WTC11 (cell line): ENCODE data around the gene NELL1. TPM values are rescaled to one million over a fixed set of nuclear protein-coding genes. Genes with fewer than 3 reads are reported as not detected.

Source experiments
- ATAC-seq: fragments of 200-7000 bp; cut with Tn5 transposase; 2 replicates; pipeline ENCODE4 v1.10.0; 2021; ENCODE audit warnings: mild to moderate bottlenecking, moderate library complexity
- CTCF ChIA-PET: fragments of 300-600 bp; sonication (Branson Sonifier 250); formaldehyde crosslinking; loops from one replicate; lab custom pipeline; 2021; ENCODE audit warnings: antibody characterized with exemption; lab: Charles Lee
- POLR2A ChIA-PET: fragments of 350-600 bp; sonication (Branson Sonifier 250); formaldehyde crosslinking; loops from one replicate; lab custom pipeline; 2021; ENCODE audit warnings: antibody characterized with exemption; lab: Charles Lee
- DNase-seq: peaks from one replicate; pipeline ENCODE4 v3.0.0; 2021; ENCODE audit warnings: low spot score
- H3K27ac Mint-ChIP-seq: 2 replicates; pipeline ENCODE4 v1.8.0; 2021; ENCODE audit warnings: mixed read lengths
- H3K27me3 Mint-ChIP-seq: 2 replicates; pipeline ENCODE4 v1.8.0; 2021; ENCODE audit warnings: low read depth, mild to moderate bottlenecking, moderate library complexity, mixed read lengths
- H3K36me3 Mint-ChIP-seq: 2 replicates; pipeline ENCODE4 v1.8.0; 2021; ENCODE audit warnings: mixed read lengths
- H3K4me1 Mint-ChIP-seq: 2 replicates; pipeline ENCODE4 v1.8.0; 2022; ENCODE audit warnings: mixed read lengths
- H3K4me3 Mint-ChIP-seq: 2 replicates; pipeline ENCODE4 v1.8.0; 2021; ENCODE audit warnings: mild to moderate bottlenecking, moderate library complexity, mixed read lengths
- H3K9me3 Mint-ChIP-seq: 2 replicates; pipeline ENCODE4 v1.8.0; 2021; ENCODE audit warnings: mixed read lengths
- ATF1 ChIP-seq: sonication (generic); formaldehyde crosslinking; IDR thresholded peaks from 2 replicates; pipeline ENCODE4 v1.8.1; 2023; ENCODE audit warnings: mild to moderate bottlenecking, moderate library complexity, missing genetic modification reagents
- ATF2 ChIP-seq: sonication (generic); formaldehyde crosslinking; IDR thresholded peaks from 2 replicates; pipeline ENCODE4 v1.8.1; 2022; ENCODE audit warnings: low read depth, missing genetic modification reagents, borderline replicate concordance
- ATF6 ChIP-seq: sonication (generic); formaldehyde crosslinking; IDR thresholded peaks from 2 replicates; pipeline ENCODE4 v1.8.1; 2023; ENCODE audit warnings: mild to moderate bottlenecking, missing genetic modification reagents
- CREM ChIP-seq: sonication (generic); formaldehyde crosslinking; IDR thresholded peaks from 2 replicates; pipeline ENCODE4 v1.8.1; 2022; ENCODE audit warnings: mild to moderate bottlenecking, missing genetic modification reagents, moderate library complexity
- FOXK1 ChIP-seq: sonication (generic); formaldehyde crosslinking; IDR thresholded peaks from 2 replicates; pipeline ENCODE4 v1.8.0; 2022; ENCODE audit warnings: mild to moderate bottlenecking, moderate library complexity, missing genetic modification reagents
- GABPB1 ChIP-seq: sonication (generic); formaldehyde crosslinking; IDR thresholded peaks from 2 replicates; pipeline ENCODE4 v1.8.1; 2023; ENCODE audit warnings: mild to moderate bottlenecking, missing genetic modification reagents
- GRHL2 ChIP-seq: fragments of 250-450 bp; sonication (Bioruptor Pico); IDR thresholded peaks from 2 replicates; pipeline ENCODE4 v1.8.0; 2022; ENCODE audit warnings: mild to moderate bottlenecking, moderate library complexity; ENCODE audit not compliant: insufficient replicate concordance, severe bottlenecking
- HMGA2 ChIP-seq: fragments of 250-450 bp; sonication (Bioruptor Pico); IDR thresholded peaks from 2 replicates; pipeline ENCODE4 v1.4.0; 2021; ENCODE audit warnings: mild to moderate bottlenecking, moderate library complexity
- MLX ChIP-seq: sonication (generic); formaldehyde crosslinking; IDR thresholded peaks from 2 replicates; pipeline ENCODE4 v1.8.1; 2023; ENCODE audit warnings: mild to moderate bottlenecking, missing genetic modification reagents, moderate library complexity
- NFYB ChIP-seq: sonication (generic); formaldehyde crosslinking; conservative IDR thresholded peaks from 2 replicates; pipeline ENCODE4 v1.8.0; 2022; ENCODE audit warnings: low read depth, missing genetic modification reagents
- NR1H2 ChIP-seq: sonication (generic); formaldehyde crosslinking; IDR thresholded peaks from 2 replicates; pipeline ENCODE4 v1.9.0; 2021; ENCODE audit warnings: mild to moderate bottlenecking, moderate library complexity, missing genetic modification reagents
- NR3C1 ChIP-seq: sonication (generic); formaldehyde crosslinking; conservative IDR thresholded peaks from 2 replicates; pipeline ENCODE4 v1.8.1; 2023; ENCODE audit warnings: low read depth, mild to moderate bottlenecking, missing genetic modification reagents
- PRRX2 ChIP-seq: fragments of 250-450 bp; sonication (Bioruptor Pico); IDR thresholded peaks from 2 replicates; pipeline ENCODE4 v1.8.0; 2021; ENCODE audit warnings: mild to moderate bottlenecking
- RELA ChIP-seq: sonication (generic); formaldehyde crosslinking; IDR thresholded peaks from 2 replicates; pipeline ENCODE4 v1.8.1; 2022; ENCODE audit warnings: missing genetic modification reagents, mild to moderate bottlenecking, borderline replicate concordance
- SMAD3 ChIP-seq: sonication (generic); formaldehyde crosslinking; IDR thresholded peaks from 2 replicates; pipeline ENCODE4 v1.8.0; 2022; ENCODE audit warnings: missing genetic modification reagents, mild to moderate bottlenecking, borderline replicate concordance
- SOX15 ChIP-seq: fragments of 250-450 bp; sonication (Bioruptor Pico); IDR thresholded peaks from 2 replicates; pipeline ENCODE4 v1.9.0; 2021; ENCODE audit warnings: mild to moderate bottlenecking
- TEAD4 ChIP-seq: sonication (generic); formaldehyde crosslinking; IDR thresholded peaks from 2 replicates; pipeline ENCODE4 v1.8.0; 2022; ENCODE audit warnings: mild to moderate bottlenecking, missing genetic modification reagents
- ZBTB21 ChIP-seq: sonication (generic); formaldehyde crosslinking; IDR thresholded peaks from 2 replicates; pipeline ENCODE4 v1.8.1; 2023; ENCODE audit warnings: mild to moderate bottlenecking, missing genetic modification reagents, borderline replicate concordance
- ZNF138 ChIP-seq: sonication (generic); formaldehyde crosslinking; conservative IDR thresholded peaks from 2 replicates; pipeline ENCODE4 v1.8.1; 2022; ENCODE audit warnings: mild to moderate bottlenecking, moderate library complexity, missing genetic modification reagents
- ZNF317 ChIP-seq: sonication (generic); formaldehyde crosslinking; IDR thresholded peaks from 2 replicates; pipeline ENCODE4 v1.8.1; 2023; ENCODE audit warnings: low read depth, mild to moderate bottlenecking, moderate library complexity, missing genetic modification reagents, borderline replicate concordance
- ZNF416 ChIP-seq: fragments of 250-450 bp; sonication (Bioruptor Pico); IDR thresholded peaks from 2 replicates; pipeline ENCODE4 v1.9.0; 2021; ENCODE audit warnings: mild to moderate bottlenecking, inconsistent platforms
- ZNF671 ChIP-seq: fragments of 250-450 bp; sonication (Bioruptor Pico); IDR thresholded peaks from 2 replicates; pipeline ENCODE4 v1.8.0; 2021; ENCODE audit warnings: mild to moderate bottlenecking
- total RNA-seq: library from RNA; stranded (reverse); gene quantifications from 3 replicates; pipeline ENCODE4 v1.2.3, GENCODE V29; 2021
- TF ChIP-seq, protein P1 (sequence below): sonication (generic); formaldehyde crosslinking; IDR thresholded peaks from 2 replicates; pipeline ENCODE4 v1.8.1; 2022; ENCODE audit warnings: low read depth, mild to moderate bottlenecking, moderate library complexity, missing genetic modification reagents, borderline replicate concordance
- TF ChIP-seq, protein P2 (sequence below): sonication (generic); formaldehyde crosslinking; IDR thresholded peaks from 2 replicates; pipeline ENCODE4 v1.8.0; 2022; ENCODE audit warnings: missing genetic modification reagents
- TF ChIP-seq, protein P3 (sequence below): fragments of 250-450 bp; sonication (Bioruptor Pico); IDR thresholded peaks from 2 replicates; pipeline ENCODE4 v2.1.2; 2022; ENCODE audit warnings: mild to moderate bottlenecking, moderate library complexity

The NELL1 gene
- total RNA-seq, 1 experiment from 2014 or later = 1.8 TPM

DNA sequence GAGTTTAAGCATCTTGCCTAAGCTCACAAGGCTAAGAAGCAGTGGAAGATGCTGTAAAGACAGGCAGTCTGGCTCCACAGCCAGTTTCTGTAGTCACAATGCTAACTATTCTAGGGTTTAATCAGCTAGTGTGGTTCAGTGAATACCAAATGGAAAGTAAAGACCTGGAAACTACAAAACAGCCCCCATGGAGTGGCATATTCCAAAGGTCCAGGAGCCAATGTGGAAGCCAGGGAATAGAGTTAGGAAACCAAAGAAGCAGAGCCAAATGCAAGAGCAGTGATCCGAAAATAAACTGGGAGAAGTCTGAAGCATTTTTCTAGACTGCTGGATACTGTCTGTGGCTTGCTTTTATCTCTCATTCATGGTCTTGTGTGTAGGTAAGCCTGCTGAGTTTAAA, 792.3 kb downstream of the NELL1 start:
- ATAC-seq (no peak), DNase-seq (no peak)
- no peaks in the 10 kb centered on the region for H3K27me3 Mint-ChIP-seq
- H3K36me3 Mint-ChIP-seq = no peaks in the 10 kb centered on the region
- no peak overlapping the region for H3K4me3 Mint-ChIP-seq
- POLR2A ChIA-PET = no interaction called here
- H3K9me3 Mint-ChIP-seq = 0 out of 2 replicates have a peak, but pooled peaks cover 4% of the 10 kb centered on the region
- CTCF ChIA-PET = interaction anchor here (2.0 kb wide), 1 partner anchor 14 kb away, joined by 4 read pairs; no protein-coding TSS in a partner anchor
- H3K4me1 Mint-ChIP-seq = peaks cover 10% of the 10 kb centered on the region
- TF ChIP-seq HMGA2 = no peak
- no peak for TF ChIP-seq NR1H2 (CRISPR knock-in tag)
- TF ChIP-seq ATF6 (CRISPR knock-in tag) = no peak
- TF ChIP-seq CREM = no peak
- no peak for TF ChIP-seq RELA
- TF ChIP-seq ZNF671 = no peak
- no peak for TF ChIP-seq ZNF138 (CRISPR knock-in tag)
- no peak for TF ChIP-seq PRRX2 (CRISPR knock-in tag)
- TF ChIP-seq, protein P1, sequence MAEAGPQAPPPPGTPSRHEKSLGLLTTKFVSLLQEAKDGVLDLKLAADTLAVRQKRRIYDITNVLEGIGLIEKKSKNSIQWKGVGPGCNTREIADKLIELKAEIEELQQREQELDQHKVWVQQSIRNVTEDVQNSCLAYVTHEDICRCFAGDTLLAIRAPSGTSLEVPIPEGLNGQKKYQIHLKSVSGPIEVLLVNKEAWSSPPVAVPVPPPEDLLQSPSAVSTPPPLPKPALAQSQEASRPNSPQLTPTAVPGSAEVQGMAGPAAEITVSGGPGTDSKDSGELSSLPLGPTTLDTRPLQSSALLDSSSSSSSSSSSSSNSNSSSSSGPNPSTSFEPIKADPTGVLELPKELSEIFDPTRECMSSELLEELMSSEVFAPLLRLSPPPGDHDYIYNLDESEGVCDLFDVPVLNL (CRISPR knock-in tag) = no peak
- no peak for TF ChIP-seq GABPB1 (CRISPR knock-in tag)
- no peak for TF ChIP-seq SMAD3 (CRISPR knock-in tag)
- TF ChIP-seq MLX = no peak
- no peak for TF ChIP-seq ATF2 (CRISPR knock-in tag)
- H3K27ac Mint-ChIP-seq = no peak overlapping the region

- Mint-ChIP-seq H3K4me1 (peaks cover 12% of the 10 kb centered on the region), H3K9me3 (0 out of 2 replicates have a peak, but pooled peaks cover 4% of the 10 kb centered on the region), H3K4me3 (no peak overlapping the region), H3K27me3 (no peaks in the 10 kb centered on the region), H3K36me3 (no peaks in the 10 kb centered on the region), H3K27ac (no peak overlapping the region)
- POLR2A ChIA-PET = no interaction called here
- CTCF ChIA-PET = interaction anchor here (1.4 kb wide), 1 partner anchor 10 kb away, joined by 3 read pairs; no protein-coding TSS in a partner anchor
- ATAC-seq = no peak
- DNase-seq = no peak
- TF ChIP-seq ATF1 (CRISPR knock-in tag) = no peak
- TF ChIP-seq ZNF416 = no peak
- TF ChIP-seq, protein P2, sequence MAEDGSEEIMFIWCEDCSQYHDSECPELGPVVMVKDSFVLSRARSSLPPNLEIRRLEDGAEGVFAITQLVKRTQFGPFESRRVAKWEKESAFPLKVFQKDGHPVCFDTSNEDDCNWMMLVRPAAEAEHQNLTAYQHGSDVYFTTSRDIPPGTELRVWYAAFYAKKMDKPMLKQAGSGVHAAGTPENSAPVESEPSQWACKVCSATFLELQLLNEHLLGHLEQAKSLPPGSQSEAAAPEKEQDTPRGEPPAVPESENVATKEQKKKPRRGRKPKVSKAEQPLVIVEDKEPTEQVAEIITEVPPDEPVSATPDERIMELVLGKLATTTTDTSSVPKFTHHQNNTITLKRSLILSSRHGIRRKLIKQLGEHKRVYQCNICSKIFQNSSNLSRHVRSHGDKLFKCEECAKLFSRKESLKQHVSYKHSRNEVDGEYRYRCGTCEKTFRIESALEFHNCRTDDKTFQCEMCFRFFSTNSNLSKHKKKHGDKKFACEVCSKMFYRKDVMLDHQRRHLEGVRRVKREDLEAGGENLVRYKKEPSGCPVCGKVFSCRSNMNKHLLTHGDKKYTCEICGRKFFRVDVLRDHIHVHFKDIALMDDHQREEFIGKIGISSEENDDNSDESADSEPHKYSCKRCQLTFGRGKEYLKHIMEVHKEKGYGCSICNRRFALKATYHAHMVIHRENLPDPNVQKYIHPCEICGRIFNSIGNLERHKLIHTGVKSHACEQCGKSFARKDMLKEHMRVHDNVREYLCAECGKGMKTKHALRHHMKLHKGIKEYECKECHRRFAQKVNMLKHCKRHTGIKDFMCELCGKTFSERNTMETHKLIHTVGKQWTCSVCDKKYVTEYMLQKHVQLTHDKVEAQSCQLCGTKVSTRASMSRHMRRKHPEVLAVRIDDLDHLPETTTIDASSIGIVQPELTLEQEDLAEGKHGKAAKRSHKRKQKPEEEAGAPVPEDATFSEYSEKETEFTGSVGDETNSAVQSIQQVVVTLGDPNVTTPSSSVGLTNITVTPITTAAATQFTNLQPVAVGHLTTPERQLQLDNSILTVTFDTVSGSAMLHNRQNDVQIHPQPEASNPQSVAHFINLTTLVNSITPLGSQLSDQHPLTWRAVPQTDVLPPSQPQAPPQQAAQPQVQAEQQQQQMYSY (CRISPR knock-in tag) = no peak
- no peak for TF ChIP-seq TEAD4
- no peak for TF ChIP-seq GRHL2 (CRISPR knock-in tag)
- TF ChIP-seq NR3C1 (CRISPR knock-in tag) = no peak
- TF ChIP-seq ZNF317 (CRISPR knock-in tag) = no peak
- TF ChIP-seq SMAD3 (CRISPR knock-in tag) = no peak
- no peak for TF ChIP-seq FOXK1
- no peak for TF ChIP-seq SOX15 (CRISPR knock-in tag)
- TF ChIP-seq ZBTB21 = no peak
- TF ChIP-seq NFYB = no peak
- TF ChIP-seq, protein P3, sequence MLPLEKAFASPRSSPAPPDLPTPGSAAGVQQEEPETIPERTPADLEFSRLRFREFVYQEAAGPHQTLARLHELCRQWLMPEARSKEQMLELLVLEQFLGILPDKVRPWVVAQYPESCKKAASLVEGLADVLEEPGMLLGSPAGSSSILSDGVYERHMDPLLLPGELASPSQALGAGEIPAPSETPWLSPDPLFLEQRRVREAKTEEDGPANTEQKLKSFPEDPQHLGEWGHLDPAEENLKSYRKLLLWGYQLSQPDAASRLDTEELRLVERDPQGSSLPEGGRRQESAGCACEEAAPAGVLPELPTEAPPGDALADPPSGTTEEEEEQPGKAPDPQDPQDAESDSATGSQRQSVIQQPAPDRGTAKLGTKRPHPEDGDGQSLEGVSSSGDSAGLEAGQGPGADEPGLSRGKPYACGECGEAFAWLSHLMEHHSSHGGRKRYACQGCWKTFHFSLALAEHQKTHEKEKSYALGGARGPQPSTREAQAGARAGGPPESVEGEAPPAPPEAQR (CRISPR knock-in tag) = no peak
Observed at GRCh38 chr11:21464601-21465193, 795.3 kb downstream of the NELL1 start.
